HFF-Myc (cell line): ENCODE results near the gene TBCC.
"Not testable (repeated sequence)": the region's sequence is repeated elsewhere in the genome, so short reads cannot be mapped to it uniquely, and the experiment has no call there.

ENCODE experiments used
- DNase-seq: peaks from one replicate; pipeline ENCODE4 v3.0.0-alpha.2; 2011; ENCODE audit warnings: low read depth; ENCODE audit errors: extremely low read depth
- H3K4me3 ChIP-seq: replicated peaks from 2 replicates; pipeline ENCODE4 v1.5.1; 2011; ENCODE audit warnings: low read depth, mild to moderate bottlenecking, control low read depth, low read length
- TF ChIP-seq, protein P1 (sequence below): IDR thresholded peaks from 2 replicates; pipeline ENCODE4 v1.5.1; 2012; ENCODE audit warnings: mild to moderate bottlenecking, low read depth, low read length, control low read depth; ENCODE audit errors: missing control alignments

The TBCC gene

DNA sequence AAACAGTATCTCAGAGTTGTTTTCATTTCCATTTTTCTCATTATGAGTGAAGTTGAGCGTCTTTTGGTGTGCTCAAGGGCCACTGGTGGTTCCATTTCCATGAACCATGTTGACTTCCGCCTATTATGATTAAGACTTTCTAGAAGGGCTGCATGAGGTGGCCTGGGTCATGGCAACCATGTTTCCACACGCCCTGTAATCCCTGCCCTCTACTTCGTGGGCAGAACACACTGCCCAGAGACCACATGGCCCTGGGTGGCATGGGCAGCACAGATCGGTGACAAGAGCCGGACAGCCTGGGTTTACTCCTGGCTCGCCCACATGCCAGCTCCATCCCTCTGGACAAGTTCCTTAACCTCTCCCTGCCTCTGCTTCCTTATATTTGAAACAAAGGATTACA, 38.3 kb downstream of the TBCC start:
- no peak for DNase-seq
- TF ChIP-seq, protein P1, sequence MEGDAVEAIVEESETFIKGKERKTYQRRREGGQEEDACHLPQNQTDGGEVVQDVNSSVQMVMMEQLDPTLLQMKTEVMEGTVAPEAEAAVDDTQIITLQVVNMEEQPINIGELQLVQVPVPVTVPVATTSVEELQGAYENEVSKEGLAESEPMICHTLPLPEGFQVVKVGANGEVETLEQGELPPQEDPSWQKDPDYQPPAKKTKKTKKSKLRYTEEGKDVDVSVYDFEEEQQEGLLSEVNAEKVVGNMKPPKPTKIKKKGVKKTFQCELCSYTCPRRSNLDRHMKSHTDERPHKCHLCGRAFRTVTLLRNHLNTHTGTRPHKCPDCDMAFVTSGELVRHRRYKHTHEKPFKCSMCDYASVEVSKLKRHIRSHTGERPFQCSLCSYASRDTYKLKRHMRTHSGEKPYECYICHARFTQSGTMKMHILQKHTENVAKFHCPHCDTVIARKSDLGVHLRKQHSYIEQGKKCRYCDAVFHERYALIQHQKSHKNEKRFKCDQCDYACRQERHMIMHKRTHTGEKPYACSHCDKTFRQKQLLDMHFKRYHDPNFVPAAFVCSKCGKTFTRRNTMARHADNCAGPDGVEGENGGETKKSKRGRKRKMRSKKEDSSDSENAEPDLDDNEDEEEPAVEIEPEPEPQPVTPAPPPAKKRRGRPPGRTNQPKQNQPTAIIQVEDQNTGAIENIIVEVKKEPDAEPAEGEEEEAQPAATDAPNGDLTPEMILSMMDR, result no peak
- no peak overlapping the region for H3K4me3 ChIP-seq

DNA sequence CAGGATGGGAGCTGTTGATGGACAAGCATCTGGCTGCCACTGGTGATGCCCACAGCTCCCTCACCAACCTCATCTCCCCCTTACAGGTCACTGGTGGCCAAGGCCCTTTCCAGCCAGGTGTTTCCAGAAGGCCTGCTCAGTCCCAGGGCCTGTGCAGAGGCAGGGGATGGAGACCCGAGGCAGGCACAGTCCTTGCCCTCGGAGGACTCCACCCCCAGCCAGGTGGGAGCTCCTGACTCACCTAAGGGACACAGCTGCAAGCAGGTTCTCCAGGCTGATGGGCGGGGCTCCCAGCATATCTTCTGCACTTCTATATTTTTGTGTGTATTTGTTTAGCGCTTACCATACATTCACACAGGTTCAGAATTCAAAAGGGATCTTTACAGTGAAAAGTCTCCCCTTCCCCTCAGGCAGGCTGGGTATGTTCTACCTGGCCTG, 40.9 kb downstream of the TBCC start:
- no peak overlapping the region for H3K4me3 ChIP-seq
- no peak for DNase-seq
- TF ChIP-seq, protein P1, result no peak

DNA sequence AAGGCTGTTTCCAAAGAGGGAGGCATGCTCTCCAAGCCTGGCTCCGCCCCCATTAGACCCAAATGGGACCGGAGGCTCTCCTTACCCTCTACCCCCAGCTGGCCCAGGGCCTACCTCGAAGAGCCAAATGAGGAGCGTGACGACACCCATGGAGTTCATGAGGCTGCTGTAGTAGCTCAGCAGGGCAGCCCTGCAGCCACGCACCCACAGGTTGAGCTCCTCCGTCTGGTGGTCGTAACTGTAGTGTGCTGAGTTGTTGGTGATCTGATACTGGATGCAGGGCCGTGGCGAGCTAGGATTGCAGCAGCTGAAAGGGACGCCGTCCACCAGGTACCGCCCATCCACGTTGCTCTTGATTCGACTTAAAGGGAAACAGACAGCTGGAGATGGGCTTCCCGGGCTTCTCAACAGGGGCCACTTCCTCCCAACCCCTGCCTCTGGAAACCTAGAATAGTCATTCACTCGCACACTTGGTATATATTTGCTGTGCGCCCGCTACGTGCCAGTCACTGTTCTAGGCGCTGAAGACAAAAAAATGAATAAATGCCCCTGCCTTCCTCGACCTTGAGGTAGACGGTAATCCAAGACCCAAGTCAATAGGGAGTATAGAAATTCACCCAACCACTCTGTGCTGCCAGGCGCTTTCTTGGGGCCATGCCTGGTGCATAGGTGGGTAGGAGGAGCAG, 41.5 kb downstream of the TBCC start:
- H3K4me3 ChIP-seq, result peak overlapping the region; percentile 8; the same call in 1 of the 2 replicates

DNA sequence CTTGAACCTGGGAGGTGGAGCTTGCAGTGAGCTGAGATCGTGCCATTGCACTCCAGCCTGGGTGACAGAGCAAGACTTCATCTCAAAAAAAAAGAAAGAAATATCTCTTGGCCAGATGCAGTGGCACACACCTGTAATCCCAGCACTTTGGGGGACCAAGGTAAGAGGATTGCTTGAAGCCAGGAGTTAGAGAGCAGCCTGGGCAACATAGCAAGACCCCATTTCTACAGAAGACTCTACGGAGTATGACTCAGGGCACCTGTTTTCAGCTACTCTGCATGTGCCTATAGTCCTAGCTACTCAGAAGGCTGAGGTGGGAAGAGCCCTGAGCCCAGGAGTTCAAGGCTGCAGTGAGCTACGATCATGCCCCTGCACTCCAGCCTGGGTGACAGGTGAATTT, 43.1 kb downstream of the TBCC start:
- not testable (repeated sequence) for H3K4me3 ChIP-seq, DNase-seq

More for the DNA sequence above, 41.5 kb downstream of the TBCC start:
- TF ChIP-seq, protein P1, result no peak
- DNase-seq, result no peak

DNA sequence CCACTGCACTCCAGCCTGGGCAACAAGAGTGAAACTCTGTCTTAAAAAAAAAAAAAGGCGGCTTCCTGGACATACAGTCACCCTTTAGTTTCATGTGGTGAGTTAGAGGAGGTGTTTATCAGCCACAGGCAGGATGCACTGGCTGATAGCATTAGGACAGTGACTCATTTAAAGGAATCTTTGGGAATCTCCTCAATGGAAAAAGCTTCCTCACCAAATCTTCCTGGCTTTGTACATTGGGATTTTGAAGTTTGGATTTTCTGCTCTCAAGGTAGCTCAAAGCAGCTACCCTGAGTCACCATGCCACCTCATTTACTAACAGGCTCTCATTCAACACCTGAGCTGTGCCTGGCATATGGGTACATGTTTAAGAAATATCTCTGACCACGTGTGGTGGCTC, 43.7 kb downstream of the TBCC start:
- DNase-seq, result peak; percentile 38
- no peak overlapping the region for H3K4me3 ChIP-seq
- TF ChIP-seq, protein P1, result no peak

DNA sequence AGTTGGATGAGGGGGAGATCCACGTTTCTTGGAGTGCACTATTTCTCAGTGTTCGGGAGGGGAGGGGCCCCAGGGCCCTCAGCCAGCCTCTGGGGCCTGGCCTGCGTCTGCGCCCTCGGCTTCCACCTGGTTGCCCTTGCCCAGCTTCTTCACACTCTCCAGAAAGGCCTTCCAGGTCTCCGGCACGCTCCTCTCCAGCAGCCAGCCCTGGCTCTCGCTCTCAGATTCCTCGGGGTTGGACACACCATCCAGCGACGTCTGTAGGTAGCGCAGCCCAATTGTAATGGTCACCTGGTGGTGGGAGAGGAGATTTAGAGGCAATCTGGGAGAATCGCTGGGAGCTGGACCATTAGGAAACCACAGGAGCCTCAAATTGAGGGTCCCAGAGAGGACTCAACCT, 47.7 kb downstream of the TBCC start:
- TF ChIP-seq, protein P1, result no peak
- H3K4me3 ChIP-seq, result no peak overlapping the region
- no peak for DNase-seq

DNA sequence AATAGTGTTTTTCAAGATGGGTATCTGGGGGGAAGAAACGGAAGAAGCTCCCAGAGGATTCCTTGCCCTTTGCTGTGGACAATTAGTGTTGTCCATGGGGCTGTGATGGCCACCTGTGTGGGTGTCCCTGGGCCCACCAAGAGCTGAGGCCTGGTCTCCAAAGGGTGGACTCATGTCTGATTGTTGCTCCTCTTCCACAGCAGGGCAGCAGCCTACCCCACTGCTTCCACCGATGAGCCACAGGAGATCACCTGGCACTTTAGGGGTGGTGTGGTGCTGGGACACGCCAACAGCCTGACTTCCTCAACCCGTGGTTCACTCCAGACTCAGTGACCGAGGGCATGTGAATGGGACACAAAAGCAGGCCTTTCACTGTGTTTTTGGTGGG, 48.6 kb downstream of the TBCC start:
- no peak overlapping the region for H3K4me3 ChIP-seq
- DNase-seq, result no peak
- TF ChIP-seq, protein P1, result no peak
